Stimulated activated CD8-positive, alpha-beta memory T cell treated with anti-CD3 and anti-CD28 coated beads, Interleukin-7, amount 100 ng/mL, for 24 hours (primary cell): ENCODE data around the gene PUS3.
A peak's percentile ranks its signal among the peaks of the same experiment; 100 is the strongest.

Experiments used
- DNase-seq: peaks from one replicate; pipeline ENCODE4 v3.0.0-alpha.2; 2020; ENCODE audit warnings: low read depth

Gene PUS3

GRCh38 chr11:125941619-125942611 lies 38.9 kb upstream of the PUS3 start:
- DNase-seq, result peak; percentile 12

GRCh38 chr11:125941267-125941618 lies 38.2 kb upstream of the PUS3 start:
- no peak for DNase-seq

DNA sequence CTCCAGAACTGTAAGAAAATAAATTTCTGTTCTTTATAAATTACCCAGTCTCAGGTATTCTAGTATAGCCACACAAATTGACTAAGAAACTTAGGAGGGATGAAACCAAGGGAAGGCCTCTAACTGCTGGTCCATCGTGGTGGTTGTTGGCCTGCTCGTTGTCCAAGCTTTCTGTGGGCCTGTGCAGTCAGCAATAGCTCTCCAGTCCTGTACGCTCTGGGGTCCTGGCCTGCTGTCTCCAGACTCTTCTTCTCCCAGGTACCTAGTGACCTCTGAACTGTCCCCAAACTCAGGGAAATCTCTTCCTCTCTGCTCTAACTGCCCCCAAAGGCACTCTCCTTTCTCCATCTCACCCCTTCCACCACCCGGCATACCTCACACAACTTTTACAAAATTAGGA lies 37.1 kb upstream of the PUS3 start:
- DNase-seq, result no peak

- no peak for DNase-seq
Observed at GRCh38 chr11:125939081-125939521, 36.1 kb upstream of the PUS3 start.

- DNase-seq, result no peak
Observed at GRCh38 chr11:125938418-125938817, 35.4 kb upstream of the PUS3 start.

- no peak for DNase-seq
Observed at GRCh38 chr11:125935618-125936199, 32.7 kb upstream of the PUS3 start.

DNA sequence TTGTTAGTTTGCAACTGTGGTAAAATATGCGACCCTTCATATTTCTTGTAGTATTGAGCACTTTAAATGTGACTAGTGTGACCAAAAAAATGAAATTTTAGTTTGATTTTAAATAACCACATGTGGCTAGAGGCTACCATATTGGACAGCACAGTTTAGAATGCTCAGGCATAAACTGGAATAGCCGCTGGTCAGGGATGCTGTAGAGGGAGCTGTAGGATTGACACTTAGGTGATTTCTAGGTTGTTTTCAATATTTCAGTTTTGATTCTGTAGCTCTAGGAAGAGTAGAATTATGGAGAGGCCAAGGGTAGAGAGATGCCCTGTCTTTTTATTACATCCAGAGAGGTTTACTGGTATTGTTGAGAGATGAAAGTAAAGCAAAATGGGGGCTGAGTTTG lies 32.0 kb upstream of the PUS3 start:
- DNase-seq, result no peak

DNA sequence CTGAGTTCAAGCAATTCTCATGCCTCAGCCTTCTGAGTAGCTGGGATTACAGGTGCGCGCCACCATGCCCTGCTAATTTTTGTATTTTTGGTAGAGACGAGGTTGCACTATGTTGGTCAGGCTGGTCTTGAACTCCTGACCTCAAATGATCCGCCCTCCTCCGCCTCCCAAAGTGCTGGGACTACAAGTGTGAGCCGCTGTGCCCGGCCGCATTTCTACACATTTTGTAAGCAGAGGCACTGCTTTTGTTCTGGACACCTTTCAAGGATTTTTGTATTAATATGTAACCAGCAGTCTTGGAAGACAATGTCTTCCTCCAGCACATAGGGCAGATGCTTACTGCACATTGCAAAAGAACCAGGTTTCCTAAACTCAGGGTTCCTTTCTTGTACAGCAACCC lies 31.5 kb upstream of the PUS3 start:
- no peak for DNase-seq

DNA sequence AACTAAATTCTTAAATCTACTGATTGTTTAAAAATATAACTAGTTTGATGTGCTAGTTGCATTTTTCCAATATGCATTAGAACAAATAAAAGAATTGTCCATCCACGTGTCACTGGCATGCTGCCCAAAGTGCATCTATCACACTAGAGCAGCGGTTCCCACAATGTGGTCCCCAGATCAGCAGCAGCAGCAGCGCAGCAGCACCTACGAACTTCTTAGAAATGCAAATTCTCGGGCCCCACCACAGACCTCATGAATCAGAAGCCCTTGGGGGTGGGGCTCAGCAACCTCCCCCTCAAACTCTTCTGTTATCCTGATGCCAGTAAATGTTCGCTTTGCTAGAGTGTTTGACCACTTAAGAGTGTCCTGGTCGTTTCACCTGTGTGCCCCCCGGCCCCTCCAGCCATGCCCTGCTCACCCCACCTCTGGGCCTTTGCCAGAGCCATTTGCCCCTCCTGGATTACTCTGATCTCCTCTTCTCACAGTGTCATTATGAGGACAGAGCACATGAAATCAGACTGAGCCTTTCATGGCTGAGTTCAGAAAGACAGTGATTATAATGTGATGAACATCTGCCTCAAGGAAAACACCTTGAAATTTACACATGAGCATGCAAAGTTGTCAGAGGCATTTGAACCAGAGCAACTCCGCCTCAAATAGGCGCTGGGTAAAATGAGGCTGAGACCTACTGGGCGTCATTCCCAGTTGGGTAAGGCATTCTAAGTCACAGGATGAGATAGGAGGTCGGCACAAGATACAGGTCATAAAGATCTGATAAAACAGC lies 30.2 kb upstream of the PUS3 start:
- DNase-seq, result no peak

GRCh38 chr11:125932301-125932700 lies 29.3 kb upstream of the PUS3 start:
- DNase-seq, result no peak

- no peak for DNase-seq
Observed at GRCh38 chr11:125931668-125932067, 28.7 kb upstream of the PUS3 start.

- DNase-seq, result no peak
Observed at GRCh38 chr11:125931116-125931515, 28.1 kb upstream of the PUS3 start.

DNA sequence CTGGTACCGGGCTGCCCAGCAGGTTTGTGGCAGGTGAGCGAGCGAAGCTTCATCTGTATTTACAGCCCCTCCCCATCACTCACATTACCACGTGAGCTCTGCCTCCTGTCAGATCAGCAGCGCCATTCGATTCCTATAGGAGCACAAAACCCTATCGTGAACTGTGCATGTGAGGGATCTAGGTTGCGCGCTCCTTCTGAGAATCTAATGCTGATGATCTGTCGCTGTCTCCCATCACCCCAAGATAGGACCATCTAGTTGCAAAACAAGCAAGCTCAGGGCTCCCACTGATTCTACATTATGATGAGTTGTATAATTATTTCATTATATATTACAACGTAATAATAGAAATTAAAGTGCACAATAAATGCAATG lies 27.1 kb upstream of the PUS3 start:
- DNase-seq, result no peak

DNA sequence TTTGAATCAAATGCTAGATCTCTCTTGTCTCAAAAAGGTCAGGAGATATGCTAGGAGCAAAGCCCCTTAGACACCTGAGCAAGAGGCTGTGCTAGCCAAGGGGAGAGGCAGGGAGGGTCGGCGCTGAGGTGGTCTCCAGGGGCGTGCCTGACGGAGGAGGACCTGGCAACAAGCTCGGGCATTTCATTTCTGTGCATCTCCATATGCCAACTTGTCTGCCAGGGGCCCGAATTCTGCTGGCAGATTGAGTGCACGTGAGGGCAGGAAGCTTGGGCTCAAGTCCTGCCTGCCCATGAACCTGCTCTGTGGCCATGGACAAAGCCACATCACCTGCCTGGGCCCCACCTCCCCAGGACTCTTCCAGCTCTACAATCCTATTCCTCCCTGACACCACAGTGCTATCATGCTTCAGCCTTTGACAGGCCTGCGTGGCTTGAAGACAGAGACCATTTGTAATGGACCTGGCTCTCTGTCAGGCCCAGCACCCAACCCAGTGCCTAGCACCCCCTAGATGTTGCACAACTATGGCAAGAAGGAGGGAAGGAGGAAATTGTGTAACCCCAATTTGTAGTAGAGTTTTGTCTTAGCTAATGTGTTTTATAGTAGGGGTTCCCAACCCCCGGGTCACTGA lies 26.6 kb upstream of the PUS3 start:
- DNase-seq, result no peak

GRCh38 chr11:125926682-125927081 lies 23.7 kb upstream of the PUS3 start:
- no peak for DNase-seq

GRCh38 chr11:125925804-125926203 lies 22.8 kb upstream of the PUS3 start:
- no peak for DNase-seq

GRCh38 chr11:125925247-125925740 lies 22.3 kb upstream of the PUS3 start:
- no peak for DNase-seq

- no peak for DNase-seq
Observed at GRCh38 chr11:125924384-125925007, 21.5 kb upstream of the PUS3 start.

GRCh38 chr11:125923633-125924032 lies 20.6 kb upstream of the PUS3 start:
- no peak for DNase-seq

GRCh38 chr11:125923012-125923579 lies 20.1 kb upstream of the PUS3 start:
- no peak for DNase-seq

DNA sequence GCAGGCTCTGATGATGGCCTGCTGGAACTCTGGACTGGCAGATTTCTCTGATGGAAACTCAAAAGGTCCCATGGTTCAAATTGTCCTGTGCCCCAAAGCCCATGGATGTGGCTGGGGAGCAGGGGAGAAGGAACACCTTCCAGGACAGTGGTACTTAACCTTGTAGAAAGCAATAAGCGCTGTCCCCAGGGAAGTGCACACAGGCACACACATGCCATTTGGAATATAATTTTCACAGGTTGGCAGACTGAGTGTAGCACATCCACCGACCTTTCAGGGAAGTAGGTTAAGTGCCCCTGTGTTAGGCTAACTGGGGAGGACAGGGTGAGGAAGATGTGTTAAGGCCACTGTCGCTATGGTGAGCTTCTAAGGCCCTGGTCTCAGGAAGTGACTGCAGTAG lies 19.1 kb upstream of the PUS3 start:
- no peak for DNase-seq
